Dedifferentiated amniotic fluid mesenchymal stem cell (primary cell): Measurements from ENCODE around the gene SHROOM3.
A peak's percentile ranks its signal among the peaks of the same experiment; 100 is the strongest.

ENCODE experiments used
- DNase-seq: peaks from one replicate; pipeline ENCODE4 v3.0.0-alpha.2; 2016; ENCODE audit errors: extremely low spot score

The SHROOM3 gene

GRCh38 chr4:76809594-76810305 lies 374.7 kb downstream of the SHROOM3 start:
- DNase-seq, result no peak

GRCh38 chr4:76811604-76812412 lies 376.8 kb downstream of the SHROOM3 start:
- no peak for DNase-seq

DNA sequence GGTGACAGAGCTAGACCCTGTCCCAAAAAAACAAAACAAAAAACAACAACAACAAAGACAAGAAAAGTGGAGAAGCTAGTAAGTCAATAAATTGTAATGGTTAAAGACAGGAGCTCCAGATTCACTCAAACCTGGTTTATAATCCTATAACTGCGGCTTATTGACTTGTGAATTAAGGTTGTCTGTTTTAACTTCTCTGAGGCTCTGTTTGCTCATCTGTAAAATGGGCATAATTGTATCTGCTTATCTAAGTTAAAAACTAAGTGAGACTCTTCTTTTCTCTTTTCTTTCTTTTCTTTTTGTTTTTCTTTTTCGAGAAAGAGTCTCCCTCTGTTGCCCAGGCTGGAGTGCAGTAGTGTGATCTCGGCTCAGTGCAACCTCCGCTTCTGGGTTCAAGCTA lies 378.0 kb downstream of the SHROOM3 start:
- no peak for DNase-seq

GRCh38 chr4:76821641-76822040 lies 386.6 kb downstream of the SHROOM3 start:
- no peak for DNase-seq

- DNase-seq, result no peak
Observed at GRCh38 chr4:76822303-76822702, 387.3 kb downstream of the SHROOM3 start.

DNA sequence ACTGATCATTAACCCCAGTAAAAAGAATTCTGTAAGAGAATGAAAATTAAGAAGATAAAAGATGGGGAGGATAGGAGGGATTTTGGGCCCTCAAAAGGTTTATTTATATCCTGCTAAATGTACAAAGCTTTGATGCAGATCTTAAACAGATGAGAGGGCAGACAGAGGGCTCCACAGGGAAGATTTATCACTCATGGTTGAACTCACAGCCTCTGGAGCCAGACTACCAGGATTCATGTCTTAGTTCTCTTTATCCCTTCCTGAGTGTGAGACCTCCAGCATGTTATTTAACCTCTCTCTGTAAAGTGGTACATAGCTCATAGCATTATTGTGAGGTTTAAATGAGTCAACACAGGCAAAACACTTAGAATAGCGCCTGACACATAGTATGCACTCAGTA lies 388.5 kb downstream of the SHROOM3 start:
- DNase-seq, result no peak

- DNase-seq, result no peak
Observed at GRCh38 chr4:76830612-76830963, 395.6 kb downstream of the SHROOM3 start.

DNA sequence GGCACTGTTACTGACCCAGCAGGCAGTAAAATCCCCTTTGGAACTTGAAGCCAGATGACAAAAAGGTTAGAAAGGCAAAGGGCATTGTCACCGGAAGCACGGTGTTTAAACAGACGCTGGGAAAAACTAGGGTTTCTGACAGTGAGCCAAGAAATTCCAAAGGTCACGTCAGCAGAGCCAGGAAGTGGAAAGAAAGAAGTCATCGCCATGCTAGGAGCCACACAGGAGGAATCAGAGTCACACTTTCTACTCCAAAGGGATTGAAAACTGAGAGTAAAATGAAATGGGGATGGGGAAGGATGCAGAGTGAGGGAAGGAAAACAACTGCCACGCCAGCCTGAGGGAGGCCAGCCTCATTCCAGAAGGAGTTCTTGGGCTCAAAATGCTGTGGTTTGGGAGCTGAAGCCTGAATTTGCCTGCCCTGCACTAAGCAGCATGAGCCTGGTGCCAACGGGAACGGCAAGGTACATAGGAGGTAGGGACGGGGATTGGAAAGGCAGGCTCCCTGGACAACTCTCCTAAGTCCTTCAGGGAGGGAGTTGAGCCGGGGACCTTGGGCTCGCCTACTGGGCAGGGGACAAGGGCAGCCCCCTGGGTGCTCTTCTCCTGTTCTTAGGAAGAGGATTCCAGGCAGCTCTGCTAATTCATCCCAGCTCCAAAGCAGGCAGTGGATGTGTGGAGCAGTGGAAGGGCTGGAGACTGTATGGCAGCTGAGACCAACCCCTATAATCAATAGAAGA lies 396.1 kb downstream of the SHROOM3 start:
- DNase-seq, result peak; percentile 43

GRCh38 chr4:76831711-76832373 lies 396.8 kb downstream of the SHROOM3 start:
- DNase-seq, result no peak
